Measurements from ENCODE around the gene CCM2L. TPM values are rescaled to one million over a fixed set of nuclear protein-coding genes. Genes with fewer than 3 reads are reported as not detected.

CCM2L gene
- total and polyA plus RNA-seq, 2 experiments from 2014 or later, result 4.9 to 13.3 TPM

DNA sequence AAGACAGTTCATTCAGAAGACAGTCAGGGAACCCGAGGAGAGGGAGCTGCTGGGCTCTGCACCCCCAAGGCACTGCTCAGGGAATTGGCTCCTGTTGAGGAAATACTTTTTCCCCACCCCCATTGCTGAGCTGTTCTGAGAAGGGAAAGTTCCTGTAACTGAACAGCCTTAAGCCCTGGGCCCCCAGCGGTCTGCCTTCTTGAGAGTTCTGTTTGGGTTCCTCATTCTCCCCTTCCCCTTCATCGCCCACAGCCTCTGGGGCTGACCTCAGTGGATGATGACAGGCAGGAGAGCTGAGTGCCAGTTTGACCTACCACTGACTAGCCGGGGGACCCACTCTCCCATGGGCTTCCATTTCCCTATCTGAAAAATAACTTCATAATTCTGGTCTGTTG lies 52.5 kb downstream of the CCM2L start (continued):
- TF ChIP-seq, protein P1, sequence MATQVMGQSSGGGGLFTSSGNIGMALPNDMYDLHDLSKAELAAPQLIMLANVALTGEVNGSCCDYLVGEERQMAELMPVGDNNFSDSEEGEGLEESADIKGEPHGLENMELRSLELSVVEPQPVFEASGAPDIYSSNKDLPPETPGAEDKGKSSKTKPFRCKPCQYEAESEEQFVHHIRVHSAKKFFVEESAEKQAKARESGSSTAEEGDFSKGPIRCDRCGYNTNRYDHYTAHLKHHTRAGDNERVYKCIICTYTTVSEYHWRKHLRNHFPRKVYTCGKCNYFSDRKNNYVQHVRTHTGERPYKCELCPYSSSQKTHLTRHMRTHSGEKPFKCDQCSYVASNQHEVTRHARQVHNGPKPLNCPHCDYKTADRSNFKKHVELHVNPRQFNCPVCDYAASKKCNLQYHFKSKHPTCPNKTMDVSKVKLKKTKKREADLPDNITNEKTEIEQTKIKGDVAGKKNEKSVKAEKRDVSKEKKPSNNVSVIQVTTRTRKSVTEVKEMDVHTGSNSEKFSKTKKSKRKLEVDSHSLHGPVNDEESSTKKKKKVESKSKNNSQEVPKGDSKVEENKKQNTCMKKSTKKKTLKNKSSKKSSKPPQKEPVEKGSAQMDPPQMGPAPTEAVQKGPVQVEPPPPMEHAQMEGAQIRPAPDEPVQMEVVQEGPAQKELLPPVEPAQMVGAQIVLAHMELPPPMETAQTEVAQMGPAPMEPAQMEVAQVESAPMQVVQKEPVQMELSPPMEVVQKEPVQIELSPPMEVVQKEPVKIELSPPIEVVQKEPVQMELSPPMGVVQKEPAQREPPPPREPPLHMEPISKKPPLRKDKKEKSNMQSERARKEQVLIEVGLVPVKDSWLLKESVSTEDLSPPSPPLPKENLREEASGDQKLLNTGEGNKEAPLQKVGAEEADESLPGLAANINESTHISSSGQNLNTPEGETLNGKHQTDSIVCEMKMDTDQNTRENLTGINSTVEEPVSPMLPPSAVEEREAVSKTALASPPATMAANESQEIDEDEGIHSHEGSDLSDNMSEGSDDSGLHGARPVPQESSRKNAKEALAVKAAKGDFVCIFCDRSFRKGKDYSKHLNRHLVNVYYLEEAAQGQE (IDR thresholded peaks at IDR 0.05; ENCODE audit: unreplicated experiment), result no peak
- no peak for TF ChIP-seq STAT1 (IDR thresholded peaks at IDR 0.05; ENCODE audit: unreplicated experiment)
- no peak for TF ChIP-seq CREB1 (CRISPR knock-in tag; IDR thresholded peaks at IDR 0.05; ENCODE audit: low read depth)
- no peak for TF ChIP-seq POLR2AphosphoS5 (IDR thresholded peaks at IDR 0.05; ENCODE audit: low read depth)
- TF ChIP-seq ZNF331 (CRISPR knock-in tag; IDR thresholded peaks at IDR 0.05; ENCODE audit: low read depth), result no peak
- no peak for TF ChIP-seq ZNF114 (CRISPR knock-in tag; IDR thresholded peaks at IDR 0.05)

DNA sequence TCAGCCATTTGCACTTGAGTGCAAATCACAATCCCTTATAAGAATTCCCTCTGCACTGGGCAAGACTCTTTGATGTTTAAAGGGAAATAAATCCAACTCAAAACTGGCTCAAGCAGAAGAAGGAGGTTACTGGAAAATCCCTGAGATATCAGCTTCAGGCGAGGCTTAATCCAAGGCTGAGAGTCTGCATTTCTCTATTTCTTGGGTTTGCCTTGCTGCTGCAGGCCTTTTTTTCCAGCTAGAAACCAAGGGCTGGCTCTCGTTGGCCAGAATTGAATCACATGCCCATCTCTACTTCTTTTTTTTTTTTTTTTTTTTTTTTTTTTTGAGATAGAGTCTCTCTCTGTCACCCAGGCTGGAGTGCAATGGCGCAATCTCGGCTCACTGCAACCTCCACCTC lies 53.5 kb downstream of the CCM2L start:
- peaks cover 9% of the 10 kb centered on the region for H3K27me3 Mint-ChIP-seq (ENCODE audit: insufficient read depth, low read depth, poor library complexity)
- peaks cover 20% of the 10 kb centered on the region for H3K9me3 Mint-ChIP-seq
- Histone ChIP-seq H3K9me2 (ENCODE audit: insufficient read depth) (no peaks in the 10 kb centered on the region; the same call in 1 of the 2 replicates), H3K27me3 (ENCODE audit: insufficient read depth) (no peaks in the 10 kb centered on the region), H3K4me2 (no peak overlapping the region), H3K27ac (ENCODE audit: low read depth) (no peak overlapping the region), H4K20me1 (replicated peaks; ENCODE audit: insufficient read depth) (no peaks in the 10 kb centered on the region), H3K4me3 (no peak overlapping the region), H3K79me2 (replicated peaks; ENCODE audit: insufficient read depth) (no peaks in the 10 kb centered on the region), H3F3A (replicated peaks; ENCODE audit: low read depth) (no peaks in the 10 kb centered on the region), H3K36me3 (ENCODE audit: insufficient read depth) (no peaks in the 10 kb centered on the region), H3K4me1 (ENCODE audit: insufficient read depth) (no peaks in the 10 kb centered on the region; the same call in 1 of the 2 replicates), H2AFZ (peak overlapping the region; percentile 32; the same call in 1 of the 2 replicates)
- H3K4me1 Mint-ChIP-seq, result peaks cover 9% of the 10 kb centered on the region; the same call in 2 of the 3 replicates
- TF ChIP-seq, protein P2, sequence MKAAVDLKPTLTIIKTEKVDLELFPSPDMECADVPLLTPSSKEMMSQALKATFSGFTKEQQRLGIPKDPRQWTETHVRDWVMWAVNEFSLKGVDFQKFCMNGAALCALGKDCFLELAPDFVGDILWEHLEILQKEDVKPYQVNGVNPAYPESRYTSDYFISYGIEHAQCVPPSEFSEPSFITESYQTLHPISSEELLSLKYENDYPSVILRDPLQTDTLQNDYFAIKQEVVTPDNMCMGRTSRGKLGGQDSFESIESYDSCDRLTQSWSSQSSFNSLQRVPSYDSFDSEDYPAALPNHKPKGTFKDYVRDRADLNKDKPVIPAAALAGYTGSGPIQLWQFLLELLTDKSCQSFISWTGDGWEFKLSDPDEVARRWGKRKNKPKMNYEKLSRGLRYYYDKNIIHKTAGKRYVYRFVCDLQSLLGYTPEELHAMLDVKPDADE (IDR thresholded peaks at IDR 0.05), result no peak
- TF ChIP-seq, protein P1 (IDR thresholded peaks at IDR 0.05; ENCODE audit: unreplicated experiment), result no peak
- TF ChIP-seq POLR2AphosphoS5 (IDR thresholded peaks at IDR 0.05; ENCODE audit: low read depth) (no peak), EZH2phosphoT487 (IDR thresholded peaks at IDR 0.05; ENCODE audit: unreplicated experiment) (no peak), EZH2 (IDR thresholded peaks at IDR 0.05; ENCODE audit: low read depth, unreplicated experiment) (no peak), NANOG (IDR thresholded peaks at IDR 0.05; ENCODE audit: borderline replicate concordance) (no peak), ZNF114 (CRISPR knock-in tag; IDR thresholded peaks at IDR 0.05) (no peak)
- TF ChIP-seq, protein P3, sequence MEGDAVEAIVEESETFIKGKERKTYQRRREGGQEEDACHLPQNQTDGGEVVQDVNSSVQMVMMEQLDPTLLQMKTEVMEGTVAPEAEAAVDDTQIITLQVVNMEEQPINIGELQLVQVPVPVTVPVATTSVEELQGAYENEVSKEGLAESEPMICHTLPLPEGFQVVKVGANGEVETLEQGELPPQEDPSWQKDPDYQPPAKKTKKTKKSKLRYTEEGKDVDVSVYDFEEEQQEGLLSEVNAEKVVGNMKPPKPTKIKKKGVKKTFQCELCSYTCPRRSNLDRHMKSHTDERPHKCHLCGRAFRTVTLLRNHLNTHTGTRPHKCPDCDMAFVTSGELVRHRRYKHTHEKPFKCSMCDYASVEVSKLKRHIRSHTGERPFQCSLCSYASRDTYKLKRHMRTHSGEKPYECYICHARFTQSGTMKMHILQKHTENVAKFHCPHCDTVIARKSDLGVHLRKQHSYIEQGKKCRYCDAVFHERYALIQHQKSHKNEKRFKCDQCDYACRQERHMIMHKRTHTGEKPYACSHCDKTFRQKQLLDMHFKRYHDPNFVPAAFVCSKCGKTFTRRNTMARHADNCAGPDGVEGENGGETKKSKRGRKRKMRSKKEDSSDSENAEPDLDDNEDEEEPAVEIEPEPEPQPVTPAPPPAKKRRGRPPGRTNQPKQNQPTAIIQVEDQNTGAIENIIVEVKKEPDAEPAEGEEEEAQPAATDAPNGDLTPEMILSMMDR (conservative IDR thresholded peaks at IDR 0.05; ENCODE audit: low read depth in 2 of 2), result no peak
- H3K36me3 Mint-ChIP-seq (ENCODE audit: low read depth), result peaks cover 4% of the 10 kb centered on the region; the same call in 1 of the 3 replicates
- DNase-seq (ENCODE audit: low spot score), result no peak
- no peak for ATAC-seq
- H3K27ac Mint-ChIP-seq, result no peak overlapping the region
- H3K4me3 Mint-ChIP-seq, result no peak overlapping the region
